SK-N-SH (cell line): ENCODE data around the gene PLEKHA8. TPM values are rescaled to one million over a fixed set of nuclear protein-coding genes. Genes with fewer than 3 reads are reported as not detected.

ENCODE experiments used
- CTCF ChIA-PET: fragments of 300-600, 350-600 bp; formaldehyde crosslinking; extraction: SDS; loops from one replicate; lab custom pipeline; 2021; lab: Yijun Ruan, JAX
- POLR2A ChIA-PET: fragments of 350-600 bp; sonication (Branson Sonifier 250); formaldehyde crosslinking; extraction: SDS; loops from one replicate; lab custom pipeline; 2020; ENCODE audit warnings: antibody characterized with exemption, inconsistent platforms; lab: Yijun Ruan, JAX
- DNase-seq: peaks from one replicate; pipeline ENCODE4 v3.0.0; 2012
- H2AFZ ChIP-seq: fragments of 200-600 bp; sonication (generic); 2 replicates; pipeline ENCODE4 v1.8.1; 2016; ENCODE audit warnings: antibody characterized with exemption, mild to moderate bottlenecking, low read depth
- H3F3A ChIP-seq: fragments of 200-600 bp; sonication (generic); replicated peaks from 2 replicates; pipeline ENCODE3; 2016; ENCODE audit warnings: antibody characterized with exemption, mild to moderate bottlenecking; ENCODE audit not compliant: insufficient read depth
- H3K27ac ChIP-seq, 2 experiments: fragments of 200-500 bp in 1 of 2; fragments of 200-600 bp in 1 of 2; sonication (Bioruptor generic) in 1 of 2; sonication (generic), shearing (Covaris generic) in 1 of 2; 2 replicates each; pipeline versions ENCODE4 v1.5.1 to v1.6.1; 2014 to 2016; ENCODE audit warnings: low read depth in 2 of 2, inconsistent platforms in 1 of 2, low read length in 1 of 2, mild to moderate bottlenecking in 1 of 2, mixed read lengths in 1 of 2
- H3K27me3 ChIP-seq: fragments of 200-600 bp; sonication (generic), shearing (Covaris generic); 2 replicates; pipeline ENCODE4 v1.6.1; 2016; ENCODE audit warnings: mixed run types; ENCODE audit not compliant: insufficient read depth
- H3K36me3 ChIP-seq, 2 experiments: fragments of 200-500 bp in 1 of 2; fragments of 200-600 bp in 1 of 2; sonication (Bioruptor generic) in 1 of 2; sonication (generic) in 1 of 2; replicated peaks in 1 of 2; 2 replicates each; pipeline versions ENCODE3 to v1.5.1; 2014 to 2016; ENCODE audit warnings: low read length in 1 of 2, mild to moderate bottlenecking in 1 of 2; ENCODE audit not compliant: insufficient read depth in 2 of 2, control insufficient read depth in 1 of 2
- H3K4me1 ChIP-seq, 2 experiments: fragments of 200-500 bp in 1 of 2; fragments of 200-600 bp in 1 of 2; sonication (Bioruptor generic) in 1 of 2; sonication (generic), shearing (Covaris generic) in 1 of 2; 2 replicates each; pipeline versions ENCODE4 v1.5.1 to v1.6.1; 2014 to 2016; ENCODE audit warnings: low read depth in 1 of 2, low read length in 1 of 2, mixed run types in 1 of 2; ENCODE audit not compliant: insufficient read depth in 2 of 2, control insufficient read depth in 1 of 2
- H3K4me2 ChIP-seq: fragments of 200-600 bp; sonication (generic), shearing (Covaris generic); 2 replicates; pipeline ENCODE4 v1.6.1; 2017; ENCODE audit warnings: mixed run types
- H3K4me3 ChIP-seq, 2 experiments: fragments of 200-500 bp in 1 of 2; fragments of 200-600 bp in 1 of 2; sonication (Bioruptor generic) in 1 of 2; sonication (generic), shearing (Covaris generic) in 1 of 2; 2 replicates each; pipeline versions ENCODE4 v1.5.1 to v1.8.1; 2014 to 2016; ENCODE audit warnings: low read depth in 2 of 2, inconsistent platforms in 1 of 2, low read length in 1 of 2, mild to moderate bottlenecking in 1 of 2, mixed read lengths in 1 of 2, moderate library complexity in 1 of 2
- H3K79me2 ChIP-seq: fragments of 200-600 bp; sonication (generic); 2 replicates; pipeline ENCODE4 v1.8.1; 2017; ENCODE audit warnings: mild to moderate bottlenecking; ENCODE audit not compliant: insufficient read depth
- H3K9ac ChIP-seq: fragments of 200-600 bp; sonication (generic); 2 replicates; pipeline ENCODE4 v1.6.1; 2017; ENCODE audit warnings: mixed run types
- H3K9me2 ChIP-seq: fragments of 200-600 bp; sonication (generic); 2 replicates; pipeline ENCODE4 v1.6.1; 2017; ENCODE audit warnings: mixed run types
- H3K9me3 ChIP-seq: fragments of 200-600 bp; sonication (generic); 2 replicates; pipeline ENCODE4 v1.6.1; 2017; ENCODE audit warnings: mixed run types, mild to moderate bottlenecking, moderate library complexity
- H4K20me1 ChIP-seq: fragments of 200-600 bp; sonication (generic); 2 replicates; pipeline ENCODE4 v1.6.1; 2017; ENCODE audit warnings: mild to moderate bottlenecking, mixed run types; ENCODE audit not compliant: insufficient read depth
- EP300 ChIP-seq, 2 experiments: IDR thresholded peaks; 2 replicates each; pipeline versions ENCODE4 v1.4.0 to v1.6.1; 2012; ENCODE audit warnings: borderline replicate concordance in 1 of 2, low read depth in 1 of 2, low read length in 1 of 2
- FOSL2 ChIP-seq: IDR thresholded peaks from 2 replicates; pipeline ENCODE4 v1.4.0; 2012; ENCODE audit warnings: low read depth, mild to moderate bottlenecking, moderate library complexity, borderline replicate concordance
- FOXM1 ChIP-seq: IDR thresholded peaks from 2 replicates; pipeline ENCODE4 v1.4.0; 2012; ENCODE audit warnings: low read depth, mild to moderate bottlenecking
- GABPA ChIP-seq: IDR thresholded peaks from 2 replicates; pipeline ENCODE4 v1.4.0; 2012; ENCODE audit warnings: low read depth, mild to moderate bottlenecking
- GATA2 ChIP-seq: sonication (generic); formaldehyde crosslinking; IDR thresholded peaks from 2 replicates; pipeline ENCODE4 v1.5.0; 2020; ENCODE audit warnings: mild to moderate bottlenecking, missing genetic modification reagents
- JUND ChIP-seq: IDR thresholded peaks from 2 replicates; pipeline ENCODE4 v1.4.0; 2012
- MAX ChIP-seq: IDR thresholded peaks from 2 replicates; pipeline ENCODE4 v1.4.0; 2012; ENCODE audit warnings: low read depth
- NFIC ChIP-seq: IDR thresholded peaks from 2 replicates; pipeline ENCODE4 v1.4.0; 2012; ENCODE audit warnings: borderline replicate concordance
- NRF1 ChIP-seq: IDR thresholded peaks from 2 replicates; pipeline ENCODE4 v1.6.1; 2012; ENCODE audit warnings: low read depth, mild to moderate bottlenecking, low read length
- POLR2AphosphoS5 ChIP-seq: IDR thresholded peaks from 2 replicates; pipeline ENCODE4 v1.6.1; 2012; ENCODE audit warnings: low read depth, low read length
- RAD21 ChIP-seq: IDR thresholded peaks from 2 replicates; pipeline ENCODE4 v1.6.1; 2012; ENCODE audit warnings: mild to moderate bottlenecking, low read length
- SIN3A ChIP-seq: IDR thresholded peaks from 2 replicates; pipeline ENCODE4 v1.6.1; 2012; ENCODE audit warnings: low read depth, mild to moderate bottlenecking, low read length, moderate library complexity, borderline replicate concordance
- TEAD4 ChIP-seq: IDR thresholded peaks from 2 replicates; pipeline ENCODE4 v1.4.0; 2012; ENCODE audit warnings: mild to moderate bottlenecking, borderline replicate concordance; ENCODE audit not compliant: insufficient read depth
- USF1 ChIP-seq: IDR thresholded peaks from 2 replicates; pipeline ENCODE4 v1.4.0; 2012; ENCODE audit warnings: low read depth, borderline replicate concordance
- USF2 ChIP-seq: fragments of 150-350 bp; IDR thresholded peaks from 2 replicates; pipeline ENCODE4 v1.6.1; 2017; ENCODE audit warnings: antibody characterized with exemption, low read length, low read depth, borderline replicate concordance
- WGBS: methylation state at CpG from one replicate; pipeline ENCODE4 v1.1.6; 2017; ENCODE audit warnings: low lambda C conversion rate; 5-methylcytosine and 5-hydroxymethylcytosine counted together
- polyA plus RNA-seq, 3 experiments: library from polyadenylated mRNA; depleted of rRNA; stranded (reverse); fragments of >200 nt; gene quantifications; 2 replicates each; pipeline ENCODE4 v1.2.3, GENCODE V29; 2012

The PLEKHA8 gene
- polyA plus RNA-seq, 1 of the 3 experiments (the other 2 are of a cell fraction): 4.9 TPM

GRCh38 chr7:30034501-30034900 lies 6.3 kb downstream of the PLEKHA8 start:
- H3K9ac ChIP-seq: no peak overlapping the region
- peaks cover 40% of the 10 kb centered on the region for H4K20me1 ChIP-seq
- peaks cover 5% of the 10 kb centered on the region for H3F3A ChIP-seq
- H3K4me1 ChIP-seq: peaks cover 26 to 34% of the 10 kb centered on the region in 2 experiments
- peaks cover 87% of the 10 kb centered on the region for H3K79me2 ChIP-seq
- POLR2A ChIA-PET: no interaction called here
- H3K4me3 ChIP-seq: no peak overlapping the region
- peaks cover 11% of the 10 kb centered on the region in 2 experiments for H3K36me3 ChIP-seq
- CTCF ChIA-PET: interaction anchor here (0.9 to 11.9 kb wide), 2 partner anchors 28 to 64 kb away, joined by 3 to 85 read pairs; no protein-coding TSS in a partner anchor
- H3K9me3 ChIP-seq: no peaks in the 10 kb centered on the region
- no peak overlapping the region for H2AFZ ChIP-seq
- no peak overlapping the region for H3K27ac ChIP-seq
- no peak for DNase-seq
- WGBS: 94% methylated on average over 3 of the region's 3 CpGs
- H3K9me2 ChIP-seq: no peaks in the 10 kb centered on the region
- H3K4me2 ChIP-seq: no peak overlapping the region
- no peaks in the 10 kb centered on the region for H3K27me3 ChIP-seq
- TF ChIP-seq GATA2 (CRISPR knock-in tag) (no peak), USF2 (no peak), NRF1 (no peak), TEAD4 (no peak), POLR2AphosphoS5 (no peak)
- TF ChIP-seq, all 33 proteins: peak for 0

- H2AFZ ChIP-seq: no peak overlapping the region
- no peak overlapping the region for H3K9ac ChIP-seq
- WGBS: 96% methylated on average over 2 of the region's 2 CpGs
- TF ChIP-seq USF1: no peak
- TF ChIP-seq EP300 (IDR thresholded peaks at IDR 0.05; ENCODE audit: borderline replicate concordance in 1 of 2, low read depth in 1 of 2, low read length in 1 of 2): no peak
- no peak for TF ChIP-seq FOXM1
- TF ChIP-seq NRF1: no peak
- TF ChIP-seq FOSL2: no peak
- no peak for TF ChIP-seq RAD21
- TF ChIP-seq GABPA: no peak
- TF ChIP-seq NFIC: no peak
- TF ChIP-seq MAX: no peak
- TF ChIP-seq JUND: no peak
- TF ChIP-seq SIN3A: no peak
- TF ChIP-seq, all 33 proteins: peak for 0
- no peaks in the 10 kb centered on the region for H3K9me3 ChIP-seq
- H3K4me1 ChIP-seq: peaks cover 18 to 25% of the 10 kb centered on the region in 2 experiments
- no peak overlapping the region for H3K4me2 ChIP-seq
- peaks cover 11% of the 10 kb centered on the region in 2 experiments for H3K36me3 ChIP-seq
- H3K27me3 ChIP-seq: no peaks in the 10 kb centered on the region
- no peaks in the 10 kb centered on the region for H3K9me2 ChIP-seq
- POLR2A ChIA-PET: interaction anchor here (1.5 kb wide), 1 partner anchor 99 kb away, joined by 3 read pairs; no protein-coding TSS in a partner anchor
- H3K79me2 ChIP-seq: peaks cover 74% of the 10 kb centered on the region
- H4K20me1 ChIP-seq: peaks cover 22% of the 10 kb centered on the region
- no peak overlapping the region for H3K27ac ChIP-seq
- no peak overlapping the region for H3K4me3 ChIP-seq
- H3F3A ChIP-seq: peaks cover 5% of the 10 kb centered on the region
- CTCF ChIA-PET: interaction anchor here (1.5 to 11.9 kb wide), 2 partner anchors 26 to 31 kb away, joined by 3 to 85 read pairs; no protein-coding TSS in a partner anchor
- no peak for DNase-seq
Measured at GRCh38 chr7:30036220-30036619, 8.0 kb downstream of the PLEKHA8 start.
